BLaER1 treated with 17β-estradiol and CSF1 and Interleukin-3, amounts not matched to agents 10 nM and 100 nM (cell line): ENCODE results near the gene LORICRIN.
A peak's percentile ranks its signal among the peaks of the same experiment; 100 is the strongest.

Experiments used
- H3K27ac ChIP-seq, 11 experiments: shearing (Covaris generic); formaldehyde crosslinking; 2 replicates each; pipeline ENCODE4 v1.8.1; 2022
- H3K27me3 ChIP-seq, 11 experiments: shearing (Covaris generic); formaldehyde crosslinking; 2 replicates each; pipeline ENCODE4 v1.8.1; 2022
- H3K36me3 ChIP-seq, 11 experiments: shearing (Covaris generic); formaldehyde crosslinking; 2 replicates each; pipeline ENCODE4 v1.8.1; 2022
- H3K4me1 ChIP-seq, 10 experiments: shearing (Covaris generic); formaldehyde crosslinking; 2 replicates each; pipeline ENCODE4 v1.8.1; 2022
- H3K4me2 ChIP-seq, 11 experiments: shearing (Covaris generic); formaldehyde crosslinking; 2 replicates each; pipeline ENCODE4 v1.8.1; 2022
- H3K4me3 ChIP-seq, 10 experiments: shearing (Covaris generic); formaldehyde crosslinking; 2 replicates each; pipeline ENCODE4 v1.8.1; 2022
- H3K9ac ChIP-seq, 11 experiments: shearing (Covaris generic); formaldehyde crosslinking; 2 replicates each; pipeline ENCODE4 v1.8.1; 2022
- H3K9me3 ChIP-seq, 11 experiments: shearing (Covaris generic); formaldehyde crosslinking; replicated peaks in 1 of 11; 2 replicates each; pipeline ENCODE4 v1.8.1; 2022
- H4K20me1 ChIP-seq, 11 experiments: shearing (Covaris generic); formaldehyde crosslinking; 2 replicates each; pipeline ENCODE4 v1.8.1; 2022
- Cebpa-rat ChIP-seq, 11 experiments: shearing (Covaris generic); IDR thresholded peaks; 2 replicates each; pipeline ENCODE4 v1.8.1; 2022

Gene LORICRIN

DNA sequence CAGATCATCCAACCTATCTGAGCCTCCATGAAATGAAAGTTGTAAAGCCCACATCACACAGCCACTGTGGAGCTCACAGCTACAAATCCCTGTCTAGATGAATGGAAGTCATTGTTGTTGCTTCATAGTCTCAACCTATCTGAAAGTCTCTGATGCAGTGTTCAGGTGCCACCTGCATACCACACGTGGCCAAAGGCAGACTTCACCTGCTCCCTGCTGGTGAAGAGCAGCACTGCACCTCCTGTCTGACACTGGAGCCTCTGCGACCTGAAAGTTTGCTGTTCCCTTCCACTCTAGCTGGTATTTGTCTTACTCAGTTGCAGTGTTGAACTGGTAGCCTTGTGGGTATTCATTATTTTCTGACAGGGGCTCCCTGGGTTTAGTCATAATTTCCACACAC is 18.4 kb downstream of the LORICRIN start:
- Histone ChIP-seq H3K9ac (no peak overlapping the region), H3K36me3 (no peaks in the 10 kb centered on the region), H3K4me1 (peaks cover 0 to 7% (median 0%) of the 10 kb centered on the region in 10 experiments; a peak in 3 of 20 replicates), H3K4me2 (no peak overlapping the region), H3K27ac (no peak overlapping the region), H3K27me3 (no peaks in the 10 kb centered on the region), H3K4me3 (no peak overlapping the region), H4K20me1 (no peaks in the 10 kb centered on the region), H3K9me3 (no peaks in the 10 kb centered on the region)
- TF ChIP-seq Cebpa-rat (IDR thresholded peaks at IDR 0.05) = no peak

DNA sequence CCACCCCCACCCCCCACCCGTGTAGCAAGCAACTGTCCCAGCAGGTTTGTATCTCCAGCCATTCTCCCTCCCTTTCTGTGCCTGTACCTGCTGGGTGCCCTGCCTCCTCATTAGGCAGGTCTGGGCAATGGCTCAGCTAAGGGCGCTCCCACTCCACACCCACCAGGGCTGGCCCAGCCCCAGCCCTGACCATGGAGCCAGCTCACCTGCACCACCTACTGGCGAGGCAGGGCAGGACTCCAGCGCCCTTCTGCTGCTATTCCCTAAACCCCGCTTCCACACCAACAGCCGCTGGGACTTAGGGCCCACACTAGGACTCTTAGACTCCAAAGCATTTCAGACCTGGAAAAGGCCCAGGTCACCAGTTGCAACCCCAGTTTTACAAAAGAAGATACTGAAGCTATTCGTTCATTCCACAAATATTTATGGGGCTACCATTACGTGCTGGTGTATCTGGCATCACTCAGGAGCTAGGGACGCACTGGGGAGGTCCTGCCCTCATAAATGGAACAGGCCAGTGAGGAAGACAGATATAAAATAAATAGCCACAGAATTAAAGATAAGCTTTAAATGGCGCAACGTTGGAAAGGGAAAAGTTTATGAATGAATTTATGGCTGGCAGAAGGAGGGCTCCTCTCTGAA is 29.3 kb downstream of the LORICRIN start:
- Histone ChIP-seq H3K4me2 (no peak overlapping the region), H3K4me3 (no peak overlapping the region), H3K36me3 (no peaks in the 10 kb centered on the region), H3K27me3 (no peaks in the 10 kb centered on the region), H3K27ac (no peak overlapping the region), H4K20me1 (no peaks in the 10 kb centered on the region), H3K9me3 (peaks cover 0 to 6% (median 0%) of the 10 kb centered on the region in 11 experiments; a peak in 2 of 22 replicates), H3K9ac (no peak overlapping the region), H3K4me1 (peaks cover 29 to 34% (median 30%) of the 10 kb centered on the region in 10 experiments)
- TF ChIP-seq Cebpa-rat (IDR thresholded peaks at IDR 0.05) = no peak

DNA sequence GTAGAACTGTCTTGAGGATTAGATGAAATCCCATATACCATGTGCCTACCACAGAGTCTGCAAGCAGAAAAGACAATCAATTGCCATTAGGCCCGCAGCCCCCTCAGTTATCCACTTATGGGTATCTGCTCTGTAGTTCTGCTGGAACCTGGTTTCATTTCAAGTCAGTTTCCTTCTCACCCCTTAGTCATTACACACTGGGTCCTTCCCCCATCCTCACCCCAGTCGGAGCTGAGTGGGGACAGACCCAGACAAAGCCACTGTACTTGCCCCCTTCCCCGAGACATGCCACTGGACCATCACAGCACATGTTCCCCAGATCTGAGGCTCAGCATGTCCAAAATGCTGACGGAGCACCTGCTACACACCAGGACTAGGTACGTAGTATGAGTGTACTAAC is 32.0 kb downstream of the LORICRIN start:
- Histone ChIP-seq H3K9me3 (peaks cover 0 to 19% (median 0%) of the 10 kb centered on the region in 11 experiments; a peak in 5 of 22 replicates), H3K27me3 (no peaks in the 10 kb centered on the region), H4K20me1 (no peaks in the 10 kb centered on the region), H3K36me3 (no peaks in the 10 kb centered on the region), H3K4me2 (peak overlapping the region; percentile 79 to 96 (median 88)), H3K27ac (peak overlapping the region in 4 of 11 experiments; percentile 75 to 83 (median 79); a peak in 6 of 22 replicates), H3K4me1 (peaks cover 45 to 61% (median 54%) of the 10 kb centered on the region in 10 experiments), H3K9ac (peak overlapping the region in 3 of 11 experiments; percentile 59 to 69 (median 69); a peak in 3 of 22 replicates), H3K4me3 (no peak overlapping the region)
- TF ChIP-seq Cebpa-rat (IDR thresholded peaks at IDR 0.05) = no peak

DNA sequence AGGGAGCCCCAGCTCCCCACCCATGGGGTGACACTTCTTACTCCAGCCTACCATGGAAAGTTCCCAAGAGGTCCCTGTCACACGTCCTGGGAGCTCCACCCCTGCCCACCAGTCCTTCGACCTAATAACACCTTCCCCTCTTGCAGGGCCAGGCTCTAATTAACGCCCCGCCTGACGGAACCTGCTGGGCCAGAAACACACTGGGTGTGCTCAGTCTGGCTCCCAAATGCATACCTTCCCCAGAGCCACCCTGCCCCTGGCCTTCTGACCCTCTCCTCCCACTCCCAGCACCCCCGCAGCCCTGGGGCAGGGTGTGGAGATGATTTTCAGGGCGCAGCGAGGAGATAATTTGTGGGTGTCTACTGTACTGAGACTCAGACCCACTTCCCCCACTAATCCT is 32.7 kb downstream of the LORICRIN start:
- peaks cover 0 to 22% (median 0%) of the 10 kb centered on the region in 11 experiments; a peak in 5 of 22 replicates for H3K9me3 ChIP-seq
- H3K36me3 ChIP-seq = no peaks in the 10 kb centered on the region
- peak overlapping the region in 8 of 11 experiments; percentile 4 to 83 (median 76); a peak in 13 of 22 replicates for H3K27ac ChIP-seq
- H4K20me1 ChIP-seq = no peaks in the 10 kb centered on the region
- no peak for TF ChIP-seq Cebpa-rat (IDR thresholded peaks at IDR 0.05)
- no peaks in the 10 kb centered on the region for H3K27me3 ChIP-seq
- peaks cover 45 to 67% (median 61%) of the 10 kb centered on the region in 10 experiments for H3K4me1 ChIP-seq
- H3K9ac ChIP-seq = peak overlapping the region in 8 of 11 experiments; percentile 46 to 72 (median 64); a peak in 12 of 22 replicates
- H3K4me2 ChIP-seq = peak overlapping the region; percentile 79 to 96 (median 88)
- H3K4me3 ChIP-seq = peak overlapping the region in 6 of 10 experiments; percentile 37 to 54 (median 46); a peak in 6 of 20 replicates

DNA sequence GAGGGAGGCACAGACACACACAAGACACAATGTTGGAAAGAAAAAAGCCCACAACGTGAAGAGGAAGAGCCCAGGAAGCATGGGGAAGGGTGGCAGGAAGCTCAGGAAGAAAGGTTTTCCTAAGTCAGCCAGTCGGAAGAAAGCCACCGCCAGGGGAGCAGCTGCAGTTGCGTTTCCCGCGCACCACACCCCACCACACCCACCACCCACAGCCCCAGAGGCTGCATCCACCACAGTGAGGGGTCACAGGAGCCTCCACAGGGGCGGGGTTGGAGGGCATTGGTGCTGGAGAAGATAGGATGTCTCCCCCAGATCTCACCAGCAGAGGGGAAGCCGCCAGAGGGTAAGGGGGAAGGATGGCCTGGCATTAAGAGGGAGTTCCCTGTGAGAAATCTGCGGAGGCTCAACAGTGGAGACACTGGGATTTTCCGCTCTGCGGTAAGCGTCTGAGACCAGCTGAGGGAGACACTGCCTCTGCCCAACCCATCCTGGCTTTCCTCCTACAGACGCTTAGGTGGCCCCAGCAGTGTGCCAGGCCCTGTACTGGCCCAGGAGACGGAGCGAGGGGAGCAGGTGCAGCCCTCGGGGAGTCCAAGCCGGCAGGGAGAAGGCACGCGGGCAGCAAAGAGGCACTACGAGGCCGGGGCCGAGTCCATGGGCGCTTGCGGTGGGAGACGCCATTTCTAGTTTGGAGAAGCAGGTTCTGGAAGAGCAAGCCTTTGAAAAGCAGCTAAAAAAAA is 33.4 kb downstream of the LORICRIN start:
- no peak for TF ChIP-seq Cebpa-rat (IDR thresholded peaks at IDR 0.05)
- H3K4me3 ChIP-seq = peak overlapping the region; percentile 0 to 59 (median 41); a peak in 17 of 20 replicates
- H3K4me1 ChIP-seq = peaks cover 45 to 74% (median 67%) of the 10 kb centered on the region in 10 experiments
- peak overlapping the region in 9 of 11 experiments; percentile 7 to 72 (median 59); a peak in 16 of 22 replicates for H3K9ac ChIP-seq
- H3K4me2 ChIP-seq = peak overlapping the region; percentile 79 to 96 (median 88)
- H3K36me3 ChIP-seq = no peaks in the 10 kb centered on the region
- no peaks in the 10 kb centered on the region for H3K27me3 ChIP-seq
- no peaks in the 10 kb centered on the region for H4K20me1 ChIP-seq
- peak overlapping the region in 10 of 11 experiments; percentile 10 to 83 (median 73); a peak in 19 of 22 replicates for H3K27ac ChIP-seq
- peaks cover 0 to 26% (median 0%) of the 10 kb centered on the region in 11 experiments; a peak in 8 of 22 replicates for H3K9me3 ChIP-seq

DNA sequence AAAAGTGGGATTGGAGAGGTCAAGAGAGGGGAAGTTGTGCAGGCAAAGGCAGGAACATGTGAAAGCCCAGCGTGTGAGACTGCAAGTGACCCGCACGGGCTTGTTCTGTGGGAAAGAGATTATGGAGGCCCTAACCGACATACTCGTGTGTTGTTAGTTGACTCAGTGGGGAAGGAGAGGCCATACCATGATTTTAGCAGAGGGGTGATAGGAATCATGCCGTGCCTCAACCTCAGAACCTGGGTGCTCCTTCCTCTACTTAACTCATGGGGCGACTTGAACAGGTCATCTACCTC is 33.9 kb downstream of the LORICRIN start:
- H3K9ac ChIP-seq = peak overlapping the region in 9 of 11 experiments; percentile 7 to 72 (median 59); a peak in 15 of 22 replicates
- H3K4me1 ChIP-seq = peaks cover 45 to 75% (median 67%) of the 10 kb centered on the region in 10 experiments

DNA sequence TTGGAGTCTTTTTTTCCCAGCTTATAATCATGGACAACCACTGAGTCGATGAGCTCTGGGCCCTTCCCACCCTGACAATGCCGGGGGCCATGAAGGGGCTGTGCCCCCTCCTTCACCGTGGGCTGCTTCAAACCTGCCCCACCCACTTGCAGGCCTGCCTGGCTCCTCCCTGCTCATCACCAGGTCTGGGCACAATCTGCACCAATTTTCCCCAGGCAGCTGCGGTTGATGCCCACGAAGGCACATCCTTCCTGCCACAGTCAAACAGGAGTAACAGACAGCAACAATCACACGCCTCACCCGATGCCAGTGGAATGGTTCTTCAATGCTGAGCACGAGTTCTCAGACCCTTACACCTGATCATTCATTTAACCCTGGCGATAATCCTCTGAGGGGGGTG is 34.4 kb downstream of the LORICRIN start:
- peak overlapping the region in 8 of 11 experiments; percentile 46 to 72 (median 64); a peak in 15 of 22 replicates for H3K9ac ChIP-seq
- no peak for TF ChIP-seq Cebpa-rat (IDR thresholded peaks at IDR 0.05)
- H3K9me3 ChIP-seq = peaks cover 0 to 24% (median 2%) of the 10 kb centered on the region in 11 experiments; a peak in 8 of 22 replicates
- H4K20me1 ChIP-seq = no peaks in the 10 kb centered on the region
- peak overlapping the region in 9 of 10 experiments; percentile 12 to 59 (median 42); a peak in 15 of 20 replicates for H3K4me3 ChIP-seq
- peak overlapping the region; percentile 79 to 96 (median 88) for H3K4me2 ChIP-seq
- no peaks in the 10 kb centered on the region for H3K36me3 ChIP-seq
- no peaks in the 10 kb centered on the region for H3K27me3 ChIP-seq
- H3K4me1 ChIP-seq = peaks cover 45 to 75% (median 67%) of the 10 kb centered on the region in 10 experiments
- peak overlapping the region in 10 of 11 experiments; percentile 10 to 83 (median 73); a peak in 16 of 22 replicates for H3K27ac ChIP-seq

More for the DNA sequence above, 33.9 kb downstream of the LORICRIN start:
- Histone ChIP-seq H4K20me1 (no peaks in the 10 kb centered on the region), H3K36me3 (no peaks in the 10 kb centered on the region), H3K4me3 (peak overlapping the region; percentile 0 to 59 (median 41); a peak in 17 of 20 replicates), H3K27ac (peak overlapping the region in 10 of 11 experiments; percentile 10 to 83 (median 73); a peak in 18 of 22 replicates), H3K27me3 (no peaks in the 10 kb centered on the region), H3K9me3 (peaks cover 0 to 27% (median 0%) of the 10 kb centered on the region in 11 experiments; a peak in 8 of 22 replicates), H3K4me2 (peak overlapping the region; percentile 79 to 96 (median 88))
- no peak for TF ChIP-seq Cebpa-rat (IDR thresholded peaks at IDR 0.05)

DNA sequence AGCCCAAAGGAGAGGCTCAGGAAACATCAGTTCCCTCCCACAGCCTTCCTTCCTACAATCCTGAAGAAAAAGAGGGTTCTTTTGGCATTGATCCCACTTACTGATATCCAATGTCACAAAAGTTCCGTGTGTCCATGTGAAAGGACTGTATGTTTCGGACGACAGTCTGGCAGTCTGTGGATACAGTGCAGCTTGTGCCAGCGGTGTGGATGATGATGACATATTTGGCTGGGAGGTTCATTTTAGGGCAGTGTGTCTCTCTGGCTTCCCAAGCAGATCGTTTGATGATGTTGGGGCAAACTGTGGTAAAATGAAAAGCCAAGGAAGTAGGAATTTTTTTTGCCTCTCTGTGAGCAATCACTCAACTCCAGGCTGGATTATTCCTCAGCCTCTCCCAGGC is 42.8 kb downstream of the LORICRIN start:
- TF ChIP-seq Cebpa-rat (IDR thresholded peaks at IDR 0.05) = no peak
- H3K4me2 ChIP-seq = no peak overlapping the region
- H3K27ac ChIP-seq = no peak overlapping the region
- peaks cover 18 to 28% (median 24%) of the 10 kb centered on the region in 10 experiments for H3K4me1 ChIP-seq
- H3K36me3 ChIP-seq = no peaks in the 10 kb centered on the region
- H3K27me3 ChIP-seq = no peaks in the 10 kb centered on the region
- no peaks in the 10 kb centered on the region for H4K20me1 ChIP-seq
- H3K4me3 ChIP-seq = no peak overlapping the region
- H3K9ac ChIP-seq = no peak overlapping the region
- peaks cover 0 to 11% (median 2%) of the 10 kb centered on the region in 11 experiments; a peak in 6 of 22 replicates for H3K9me3 ChIP-seq
